Activated CD4-positive, alpha-beta T cell treated with anti-CD3 and anti-CD28 coated beads for 24 hours (primary cell): ENCODE data around the gene RIMBP2.

ENCODE experiments used
- DNase-seq, 2 donors: peaks; one replicate each; pipeline ENCODE4 v3.0.0-alpha.2; 2020; ENCODE audit warnings: low read depth in 2 of 2

Gene RIMBP2

GRCh38 chr12:130683811-130684210, 32.3 kb downstream of the RIMBP2 start:
- no peak for DNase-seq

- DNase-seq = no peak
These were observed 33.0 kb downstream of the RIMBP2 start for GRCh38 chr12:130683080-130683479.

GRCh38 chr12:130680451-130680990, 35.6 kb downstream of the RIMBP2 start:
- DNase-seq = no peak

GRCh38 chr12:130677957-130678558, 38.0 kb downstream of the RIMBP2 start:
- no peak for DNase-seq

GRCh38 chr12:130675791-130676190, 40.3 kb downstream of the RIMBP2 start:
- no peak for DNase-seq

- DNase-seq = no peak
These were observed 41.0 kb downstream of the RIMBP2 start for GRCh38 chr12:130675121-130675520.

- DNase-seq = no peak
These were observed 41.4 kb downstream of the RIMBP2 start for GRCh38 chr12:130674676-130675075.

GRCh38 chr12:130673036-130673705, 42.9 kb downstream of the RIMBP2 start:
- DNase-seq = no peak

GRCh38 chr12:130672089-130672820, 43.8 kb downstream of the RIMBP2 start:
- no peak for DNase-seq

GRCh38 chr12:130671556-130671955, 44.5 kb downstream of the RIMBP2 start:
- DNase-seq = no peak

GRCh38 chr12:130669797-130670196, 46.3 kb downstream of the RIMBP2 start:
- no peak for DNase-seq

GRCh38 chr12:130669205-130669557, 46.9 kb downstream of the RIMBP2 start:
- no peak for DNase-seq

- DNase-seq = no peak
These were observed 47.6 kb downstream of the RIMBP2 start for GRCh38 chr12:130668286-130669204.

GRCh38 chr12:130667421-130667960, 48.6 kb downstream of the RIMBP2 start:
- DNase-seq = no peak

- DNase-seq = no peak
These were observed 49.5 kb downstream of the RIMBP2 start for GRCh38 chr12:130666645-130667044.

GRCh38 chr12:130665753-130666152, 50.3 kb downstream of the RIMBP2 start:
- no peak for DNase-seq

GRCh38 chr12:130664772-130665171, 51.3 kb downstream of the RIMBP2 start:
- no peak for DNase-seq

- DNase-seq = no peak
These were observed 51.8 kb downstream of the RIMBP2 start for GRCh38 chr12:130664252-130664651.

GRCh38 chr12:130663514-130663913, 52.6 kb downstream of the RIMBP2 start:
- DNase-seq = no peak

- DNase-seq = no peak
These were observed 54.4 kb downstream of the RIMBP2 start for GRCh38 chr12:130661486-130662255.

GRCh38 chr12:130661059-130661458, 55.0 kb downstream of the RIMBP2 start:
- DNase-seq = no peak
